ENCODE measurements around the gene CPPED1. TPM values are rescaled to one million over a fixed set of nuclear protein-coding genes. Genes with fewer than 3 reads are reported as not detected.

Gene CPPED1
- total RNA-seq, 1 experiment from 2014 or later: 7.9 TPM

GRCh38 chr16:12804395-12804794, 708 bp upstream of the CPPED1 start:
- Histone ChIP-seq H3K4me2 (ENCODE audit: insufficient read depth, insufficient read length, low read length) (no peak overlapping the region), H2AK5ac (ENCODE audit: insufficient read length, low read length) (no peak overlapping the region), H2BK12ac (ENCODE audit: insufficient read length, low read depth, low read length) (no peak overlapping the region), H3K79me2 (ENCODE audit: insufficient read depth, low read length) (no peaks in the 10 kb centered on the region), H3T11ph (ENCODE audit: low read length) (no peak overlapping the region), H3K56ac (ENCODE audit: insufficient read length, low read depth, low read length) (no peak overlapping the region), H3K14ac (ENCODE audit: insufficient read depth, low read length) (no peak overlapping the region), H3K9ac (ENCODE audit: extremely low read depth, insufficient read length, low read length) (no peak overlapping the region), H4K8ac (replicated peaks; ENCODE audit: insufficient read length, low read depth, low read length) (no peak overlapping the region), H2BK120ac (ENCODE audit: low read depth, low read length, poor library complexity, severe bottlenecking) (no peak overlapping the region), H3K23ac (ENCODE audit: insufficient read length, low read depth, low read length) (no peak overlapping the region), H4K5ac (ENCODE audit: insufficient read length, low read depth, low read length) (no peak overlapping the region), H4K20me1 (ENCODE audit: control insufficient read depth, insufficient read depth, insufficient read length) (no peaks in the 10 kb centered on the region), H3K4me1 (ENCODE audit: insufficient read depth, low read length) (no peaks in the 10 kb centered on the region), H3K18ac (ENCODE audit: insufficient read length, low read depth, low read length) (no peak overlapping the region), H2BK15ac (ENCODE audit: low read depth, low read length) (no peak overlapping the region), H3K27ac (ENCODE audit: insufficient read length, low read depth, low read length) (no peak overlapping the region), H3K79me1 (ENCODE audit: insufficient read depth, low read depth, low read length, poor library complexity, severe bottlenecking) (no peaks in the 10 kb centered on the region), H2AFZ (ENCODE audit: low read length) (no peak overlapping the region), H4K91ac (ENCODE audit: insufficient read length, low read depth, low read length) (no peak overlapping the region), H3K27me3 (ENCODE audit: insufficient read depth, low read length) (no peaks in the 10 kb centered on the region), H3K23me2 (ENCODE audit: insufficient read length, low read depth, low read length, poor library complexity, severe bottlenecking) (peaks cover 6% of the 10 kb centered on the region), H2BK20ac (ENCODE audit: low read depth, low read length, poor library complexity, severe bottlenecking) (no peak overlapping the region), H3K4ac (ENCODE audit: low read depth, low read length) (no peak overlapping the region), H2BK5ac (ENCODE audit: insufficient read length, low read length) (no peak overlapping the region), H3K9me3 (ENCODE audit: control insufficient read depth, low read depth, low read length) (no peaks in the 10 kb centered on the region)
- no peak overlapping the region for H3K27ac Mint-ChIP-seq
- no peak for DNase-seq
- H3K9me3 Mint-ChIP-seq: no peaks in the 10 kb centered on the region
- no CpG with 5 or more reads among the region's 9 CpGs for WGBS (ENCODE audit: extremely low coverage, insufficient read length, low lambda C conversion rate)
- no peak for TF ChIP-seq CTCF (conservative IDR thresholded peaks at IDR 0.05)
- no peaks in the 10 kb centered on the region for H3K36me3 Mint-ChIP-seq (ENCODE audit: insufficient read depth in 1 of 3, low read depth in 3 of 3)
- peaks cover 15 to 17% of the 10 kb centered on the region in 2 experiments for H3K4me1 Mint-ChIP-seq
- peak overlapping the region; percentile 6 to 89; a peak in 2 of 5 replicates for H3K4me3 Mint-ChIP-seq
- no peaks in the 10 kb centered on the region for H3K27me3 Mint-ChIP-seq (ENCODE audit: low read depth)
